ENCODE results near the gene ADAP1. TPM values are rescaled to one million over a fixed set of nuclear protein-coding genes. Genes with fewer than 3 reads are reported as not detected.
A peak's percentile ranks its signal among the peaks of the same experiment; 100 is the strongest.

The ADAP1 gene
- total and polyA plus RNA-seq, 2 of the 13 experiments (the other 11 are each of a cell fraction or from before 2014, with no cell fraction given), result 10.5 to 24.6 TPM

GRCh38 chr7:926061-927030 lies 28.1 kb downstream of the ADAP1 start (continued):
- TF ChIP-seq FOXA3 (CRISPR knock-in tag; IDR thresholded peaks at IDR 0.05) (peak; percentile 65), ZNF609 (CRISPR knock-in tag; IDR thresholded peaks at IDR 0.05; ENCODE audit: borderline replicate concordance) (peak; percentile 85), DMTF1 (CRISPR knock-in tag; IDR thresholded peaks at IDR 0.05) (no peak), MXD4 (CRISPR knock-in tag; IDR thresholded peaks at IDR 0.05) (0 out of 2 replicates have a peak, but pooled peaks have one; percentile 14), SAP130 (CRISPR knock-in tag; IDR thresholded peaks at IDR 0.05; ENCODE audit: low read depth) (peak; percentile 74), HMGA1 (CRISPR knock-in tag; conservative IDR thresholded peaks at IDR 0.05) (no peak), MED13 (CRISPR knock-in tag; IDR thresholded peaks at IDR 0.05) (peak; percentile 90), ASH2L (IDR thresholded peaks at IDR 0.05; ENCODE audit: insufficient read length, low read depth, low read length) (peak; percentile 29), ZNF367 (CRISPR knock-in tag; IDR thresholded peaks at IDR 0.05; ENCODE audit: borderline replicate concordance) (no peak), ZMAT3 (CRISPR knock-in tag; conservative IDR thresholded peaks at IDR 0.05) (0 out of 2 replicates have a peak, but pooled peaks have one; percentile 37), ATF2 (CRISPR knock-in tag; IDR thresholded peaks at IDR 0.05) (no peak), ZNF354B (CRISPR knock-in tag; IDR thresholded peaks at IDR 0.05) (no peak), ZNF225 (CRISPR knock-in tag; IDR thresholded peaks at IDR 0.05) (no peak), CBFB (CRISPR knock-in tag; IDR thresholded peaks at IDR 0.05) (peak; percentile 19; the same call in 1 of the 2 replicates), HNRNPL (IDR thresholded peaks at IDR 0.05; ENCODE audit: low read depth, low read length) (peak; percentile 95), RXRA (CRISPR knock-in tag; IDR thresholded peaks at IDR 0.05) (peak; percentile 98), TOE1 (CRISPR knock-in tag; IDR thresholded peaks at IDR 0.05) (no peak), ZSCAN25 (CRISPR knock-in tag; IDR thresholded peaks at IDR 0.05) (peak; percentile 41; the same call in 1 of the 2 replicates), YY1 (IDR thresholded peaks at IDR 0.05; ENCODE audit: insufficient read depth, insufficient replicate concordance, low read depth, low read length) (peak; percentile 47), ZNF484 (CRISPR knock-in tag; IDR thresholded peaks at IDR 0.05; ENCODE audit: borderline replicate concordance, low read depth) (no peak), PITX1 (CRISPR knock-in tag; IDR thresholded peaks at IDR 0.05) (peak; percentile 28; the same call in 1 of the 2 replicates)
